Liver (tissue), 9 donors: ENCODE results near the gene SMIM1. TPM values are rescaled to one million over a fixed set of nuclear protein-coding genes. Genes with fewer than 3 reads are reported as not detected.

Experiments
- DNase-seq: peaks from one replicate; pipeline ENCODE4 v3.0.0-alpha.2; 2017; ENCODE audit warnings: low spot score
- H3K27ac ChIP-seq, 2 donors: one replicate each; pipeline ENCODE4 v1.7.0; 2013; ENCODE audit warnings: inconsistent platforms in 2 of 2, low read length in 2 of 2, control low read depth in 1 of 2, low read depth in 1 of 2, mild to moderate bottlenecking in 1 of 2
- H3K27me3 ChIP-seq, 4 donors: one replicate each; pipeline versions ENCODE4 v1.6.1 to v1.7.0; 2013; ENCODE audit warnings: low read length in 3 of 4, inconsistent platforms in 1 of 4, mild to moderate bottlenecking in 1 of 4, moderate library complexity in 1 of 4; ENCODE audit not compliant: control insufficient read depth in 4 of 4, insufficient read depth in 4 of 4
- H3K36me3 ChIP-seq, 4 donors: one replicate each; pipeline versions ENCODE4 v1.6.1 to v1.7.0; 2013; ENCODE audit warnings: low read length in 3 of 4, mild to moderate bottlenecking in 3 of 4, low read depth in 1 of 4, moderate library complexity in 1 of 4; ENCODE audit not compliant: control insufficient read depth in 4 of 4, insufficient read depth in 3 of 4
- H3K4me1 ChIP-seq, 4 donors: one replicate each; pipeline versions ENCODE4 v1.6.1 to v1.7.0; 2013; ENCODE audit warnings: low read length in 3 of 4, mild to moderate bottlenecking in 3 of 4, moderate library complexity in 1 of 4; ENCODE audit not compliant: control insufficient read depth in 4 of 4, insufficient read depth in 4 of 4
- H3K4me3 ChIP-seq, 3 donors: one replicate each; pipeline versions ENCODE4 v1.6.1 to v1.7.0; 2013; ENCODE audit warnings: low read length in 3 of 3, control low read depth in 1 of 3, low read depth in 1 of 3, mild to moderate bottlenecking in 1 of 3
- H3K9ac ChIP-seq, 2 donors: one replicate each; pipeline ENCODE4 v1.7.0; 2013; ENCODE audit warnings: low read length in 2 of 2, mild to moderate bottlenecking in 2 of 2, moderate library complexity in 2 of 2, control low read depth in 1 of 2, low read depth in 1 of 2
- H3K9me3 ChIP-seq, 4 donors: one replicate each; pipeline versions ENCODE4 v1.6.1 to v1.7.0; 2013; ENCODE audit warnings: low read length in 3 of 4; ENCODE audit not compliant: control insufficient read depth in 4 of 4
- EGR1 ChIP-seq, 2 donors: IDR thresholded peaks; 2 replicates each; pipeline ENCODE4 v1.6.1; 2016 to 2018; ENCODE audit warnings: antibody characterized with exemption in 2 of 2, low read depth in 2 of 2
- FOXA1 ChIP-seq: IDR thresholded peaks from 2 replicates; pipeline ENCODE4 v1.6.1; 2016; ENCODE audit warnings: antibody characterized with exemption
- FOXA2 ChIP-seq: IDR thresholded peaks from 2 replicates; pipeline ENCODE4 v1.6.1; 2016; ENCODE audit warnings: antibody characterized with exemption
- GABPA ChIP-seq, 2 donors: IDR thresholded peaks in 1 of 2; conservative IDR thresholded peaks in 1 of 2; 2 replicates each; pipeline ENCODE4 v1.6.1; 2016; ENCODE audit warnings: antibody characterized with exemption in 2 of 2, mild to moderate bottlenecking in 1 of 2, moderate library complexity in 1 of 2
- HNF4A ChIP-seq, 2 donors: conservative IDR thresholded peaks; 2 replicates each; pipeline ENCODE4 v1.6.1; 2016; ENCODE audit warnings: antibody characterized with exemption in 2 of 2, mild to moderate bottlenecking in 2 of 2
- HNF4G ChIP-seq: IDR thresholded peaks from 2 replicates; pipeline ENCODE4 v1.6.1; 2016; ENCODE audit warnings: antibody characterized with exemption
- JUND ChIP-seq, 2 donors: IDR thresholded peaks; 2 replicates each; pipeline ENCODE4 v1.6.1; 2016; ENCODE audit warnings: antibody characterized with exemption in 2 of 2
- NR2F2 ChIP-seq: IDR thresholded peaks from 2 replicates; pipeline ENCODE4 v1.6.1; 2016; ENCODE audit warnings: antibody characterized with exemption
- RAD21 ChIP-seq, 2 donors: IDR thresholded peaks; 2 replicates each; pipeline ENCODE4 v1.6.1; 2016; ENCODE audit warnings: antibody characterized with exemption in 2 of 2, mild to moderate bottlenecking in 2 of 2
- RXRA ChIP-seq, 2 donors: IDR thresholded peaks; 2 replicates each; pipeline ENCODE4 v1.6.1; 2017 to 2018; ENCODE audit warnings: antibody characterized with exemption in 2 of 2, mild to moderate bottlenecking in 1 of 2
- SP1 ChIP-seq: IDR thresholded peaks from 2 replicates; pipeline ENCODE4 v1.6.1; 2018; ENCODE audit warnings: antibody characterized with exemption, mild to moderate bottlenecking
- YY1 ChIP-seq: IDR thresholded peaks from 2 replicates; pipeline ENCODE4 v1.6.1; 2016; ENCODE audit warnings: antibody characterized with exemption, mild to moderate bottlenecking
- WGBS: extraction: QIAGEN DNeasy Blood & Tissue Kit; methylation state at CpG from one replicate; pipeline ENCODE4 v1.1.7; 2013; 5-methylcytosine and 5-hydroxymethylcytosine counted together
- polyA plus RNA-seq, 2 donors: library from polyadenylated mRNA; stranded (reverse) in 1 of 2; unstranded in 1 of 2; fragments of 200-250 nt in 1 of 2; fragments of >200 nt in 1 of 2; fragmentation: Nextera tagmentation in 1 of 2; extraction: Ambion mirVana in 1 of 2; gene quantifications; one replicate each; pipeline versions ENCODE4 v1.2.1 to v1.2.3, GENCODE V29; 2013 to 2015
- total RNA-seq, 2 donors: library from RNA; depleted of rRNA; stranded (reverse); fragments of >200 nt; gene quantifications; one replicate each; pipeline ENCODE4 v1.2.3, GENCODE V29; 2014
- TF ChIP-seq, protein P1 (sequence below): fragments of 150-350 bp; IDR thresholded peaks from 2 replicates; pipeline ENCODE4 v1.5.1; 2017; ENCODE audit warnings: improper control_type of control experiment, low read depth, low read length; ENCODE audit not compliant: missing input control
- TF ChIP-seq, protein P2 (sequence below): IDR thresholded peaks from 2 replicates; pipeline ENCODE4 v1.6.1; 2016; ENCODE audit warnings: antibody characterized with exemption, mild to moderate bottlenecking
- TF ChIP-seq, protein P3 (sequence below): IDR thresholded peaks from 2 replicates; pipeline ENCODE4 v1.6.1; 2016; ENCODE audit warnings: antibody characterized with exemption
- TF ChIP-seq, protein P4 (sequence below): IDR thresholded peaks from 2 replicates; pipeline ENCODE4 v1.6.1; 2016; ENCODE audit warnings: antibody characterized with exemption
- TF ChIP-seq, protein P5 (sequence below): IDR thresholded peaks from 2 replicates; pipeline ENCODE4 v1.6.1; 2016; ENCODE audit warnings: antibody characterized with exemption
- donor health status: healthy.
- donor health status: healthy.
- donor health status: healthy.
- donor health status: healthy.
- donor health status: healthy.

SMIM1 gene
- total and polyA plus RNA-seq, 4 donors: 1.8 to 82.9 (median 10.3) TPM

DNA sequence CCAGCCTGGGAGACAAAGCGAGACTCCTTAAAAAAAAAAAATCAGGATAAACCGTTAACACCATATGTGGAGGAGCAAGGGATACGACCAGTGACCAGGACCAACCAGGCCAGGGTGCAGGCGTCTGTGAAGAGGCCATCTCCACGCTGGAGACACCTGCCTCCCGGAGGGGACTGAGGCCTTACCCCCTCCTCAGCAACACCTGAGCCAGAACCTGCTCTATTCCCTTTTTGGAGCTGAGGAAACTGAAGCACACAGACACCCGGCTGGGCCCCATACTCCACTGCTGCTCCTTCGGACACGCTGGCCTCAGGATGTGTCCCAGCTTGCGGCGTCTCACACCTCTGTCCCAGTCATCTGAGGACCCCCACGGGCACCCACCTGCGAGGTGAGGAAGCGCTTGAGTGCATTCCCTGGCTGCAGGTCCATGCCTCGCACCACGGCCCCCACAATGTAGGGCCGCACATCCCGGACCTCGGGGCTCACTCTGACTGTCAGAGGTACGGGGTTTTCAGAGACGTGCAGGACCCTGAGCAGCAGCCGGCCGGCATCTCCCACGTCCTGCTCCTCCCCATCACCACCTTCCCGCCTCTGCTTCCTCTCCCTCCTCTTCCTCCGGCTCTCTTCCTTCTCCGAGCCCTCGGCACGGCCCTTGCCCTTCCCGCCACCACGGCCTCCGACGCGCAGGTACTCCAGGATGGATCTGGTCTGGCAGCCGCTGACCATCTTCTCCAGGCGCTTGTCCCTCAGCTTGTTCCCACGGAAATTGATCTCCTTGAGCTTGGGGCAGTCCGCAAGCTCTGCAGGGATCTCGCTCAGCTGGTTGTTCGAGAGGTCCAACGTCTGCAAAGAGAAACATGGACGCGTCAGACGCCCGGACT, 14.2 kb downstream of the SMIM1 start:
- TF ChIP-seq SP1: no peak
- TF ChIP-seq RXRA (IDR thresholded peaks at IDR 0.05): no peak
- TF ChIP-seq RAD21 (IDR thresholded peaks at IDR 0.05): no peak
- TF ChIP-seq NR2F2: no peak
- TF ChIP-seq, protein P1, sequence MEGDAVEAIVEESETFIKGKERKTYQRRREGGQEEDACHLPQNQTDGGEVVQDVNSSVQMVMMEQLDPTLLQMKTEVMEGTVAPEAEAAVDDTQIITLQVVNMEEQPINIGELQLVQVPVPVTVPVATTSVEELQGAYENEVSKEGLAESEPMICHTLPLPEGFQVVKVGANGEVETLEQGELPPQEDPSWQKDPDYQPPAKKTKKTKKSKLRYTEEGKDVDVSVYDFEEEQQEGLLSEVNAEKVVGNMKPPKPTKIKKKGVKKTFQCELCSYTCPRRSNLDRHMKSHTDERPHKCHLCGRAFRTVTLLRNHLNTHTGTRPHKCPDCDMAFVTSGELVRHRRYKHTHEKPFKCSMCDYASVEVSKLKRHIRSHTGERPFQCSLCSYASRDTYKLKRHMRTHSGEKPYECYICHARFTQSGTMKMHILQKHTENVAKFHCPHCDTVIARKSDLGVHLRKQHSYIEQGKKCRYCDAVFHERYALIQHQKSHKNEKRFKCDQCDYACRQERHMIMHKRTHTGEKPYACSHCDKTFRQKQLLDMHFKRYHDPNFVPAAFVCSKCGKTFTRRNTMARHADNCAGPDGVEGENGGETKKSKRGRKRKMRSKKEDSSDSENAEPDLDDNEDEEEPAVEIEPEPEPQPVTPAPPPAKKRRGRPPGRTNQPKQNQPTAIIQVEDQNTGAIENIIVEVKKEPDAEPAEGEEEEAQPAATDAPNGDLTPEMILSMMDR: no peak
- TF ChIP-seq FOXA1: no peak
- TF ChIP-seq EGR1 (IDR thresholded peaks at IDR 0.05; ENCODE audit: low read depth in 2 of 2): no peak
- TF ChIP-seq, protein P2, sequence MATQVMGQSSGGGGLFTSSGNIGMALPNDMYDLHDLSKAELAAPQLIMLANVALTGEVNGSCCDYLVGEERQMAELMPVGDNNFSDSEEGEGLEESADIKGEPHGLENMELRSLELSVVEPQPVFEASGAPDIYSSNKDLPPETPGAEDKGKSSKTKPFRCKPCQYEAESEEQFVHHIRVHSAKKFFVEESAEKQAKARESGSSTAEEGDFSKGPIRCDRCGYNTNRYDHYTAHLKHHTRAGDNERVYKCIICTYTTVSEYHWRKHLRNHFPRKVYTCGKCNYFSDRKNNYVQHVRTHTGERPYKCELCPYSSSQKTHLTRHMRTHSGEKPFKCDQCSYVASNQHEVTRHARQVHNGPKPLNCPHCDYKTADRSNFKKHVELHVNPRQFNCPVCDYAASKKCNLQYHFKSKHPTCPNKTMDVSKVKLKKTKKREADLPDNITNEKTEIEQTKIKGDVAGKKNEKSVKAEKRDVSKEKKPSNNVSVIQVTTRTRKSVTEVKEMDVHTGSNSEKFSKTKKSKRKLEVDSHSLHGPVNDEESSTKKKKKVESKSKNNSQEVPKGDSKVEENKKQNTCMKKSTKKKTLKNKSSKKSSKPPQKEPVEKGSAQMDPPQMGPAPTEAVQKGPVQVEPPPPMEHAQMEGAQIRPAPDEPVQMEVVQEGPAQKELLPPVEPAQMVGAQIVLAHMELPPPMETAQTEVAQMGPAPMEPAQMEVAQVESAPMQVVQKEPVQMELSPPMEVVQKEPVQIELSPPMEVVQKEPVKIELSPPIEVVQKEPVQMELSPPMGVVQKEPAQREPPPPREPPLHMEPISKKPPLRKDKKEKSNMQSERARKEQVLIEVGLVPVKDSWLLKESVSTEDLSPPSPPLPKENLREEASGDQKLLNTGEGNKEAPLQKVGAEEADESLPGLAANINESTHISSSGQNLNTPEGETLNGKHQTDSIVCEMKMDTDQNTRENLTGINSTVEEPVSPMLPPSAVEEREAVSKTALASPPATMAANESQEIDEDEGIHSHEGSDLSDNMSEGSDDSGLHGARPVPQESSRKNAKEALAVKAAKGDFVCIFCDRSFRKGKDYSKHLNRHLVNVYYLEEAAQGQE: no peak
- TF ChIP-seq YY1: no peak
- TF ChIP-seq, protein P3, sequence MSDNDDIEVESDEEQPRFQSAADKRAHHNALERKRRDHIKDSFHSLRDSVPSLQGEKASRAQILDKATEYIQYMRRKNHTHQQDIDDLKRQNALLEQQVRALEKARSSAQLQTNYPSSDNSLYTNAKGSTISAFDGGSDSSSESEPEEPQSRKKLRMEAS: no peak
- TF ChIP-seq, protein P4, sequence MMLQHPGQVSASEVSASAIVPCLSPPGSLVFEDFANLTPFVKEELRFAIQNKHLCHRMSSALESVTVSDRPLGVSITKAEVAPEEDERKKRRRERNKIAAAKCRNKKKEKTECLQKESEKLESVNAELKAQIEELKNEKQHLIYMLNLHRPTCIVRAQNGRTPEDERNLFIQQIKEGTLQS: no peak
- no peak for TF ChIP-seq FOXA2
- TF ChIP-seq JUND (IDR thresholded peaks at IDR 0.05): no peak
- no peak for TF ChIP-seq GABPA (IDR thresholded peaks at IDR 0.05 in 1 of 2, conservative IDR thresholded peaks at IDR 0.05 in 1 of 2)
- TF ChIP-seq, protein P5, sequence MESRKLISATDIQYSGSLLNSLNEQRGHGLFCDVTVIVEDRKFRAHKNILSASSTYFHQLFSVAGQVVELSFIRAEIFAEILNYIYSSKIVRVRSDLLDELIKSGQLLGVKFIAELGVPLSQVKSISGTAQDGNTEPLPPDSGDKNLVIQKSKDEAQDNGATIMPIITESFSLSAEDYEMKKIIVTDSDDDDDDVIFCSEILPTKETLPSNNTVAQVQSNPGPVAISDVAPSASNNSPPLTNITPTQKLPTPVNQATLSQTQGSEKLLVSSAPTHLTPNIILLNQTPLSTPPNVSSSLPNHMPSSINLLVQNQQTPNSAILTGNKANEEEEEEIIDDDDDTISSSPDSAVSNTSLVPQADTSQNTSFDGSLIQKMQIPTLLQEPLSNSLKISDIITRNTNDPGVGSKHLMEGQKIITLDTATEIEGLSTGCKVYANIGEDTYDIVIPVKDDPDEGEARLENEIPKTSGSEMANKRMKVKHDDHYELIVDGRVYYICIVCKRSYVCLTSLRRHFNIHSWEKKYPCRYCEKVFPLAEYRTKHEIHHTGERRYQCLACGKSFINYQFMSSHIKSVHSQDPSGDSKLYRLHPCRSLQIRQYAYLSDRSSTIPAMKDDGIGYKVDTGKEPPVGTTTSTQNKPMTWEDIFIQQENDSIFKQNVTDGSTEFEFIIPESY: no peak
- no peak for TF ChIP-seq HNF4A (conservative IDR thresholded peaks at IDR 0.05)
- no peak for TF ChIP-seq HNF4G
- H3K36me3 ChIP-seq: peaks cover 15 to 49% (median 18%) of the 10 kb centered on the region in 4 donors
- H3K27me3 ChIP-seq: no peaks in the 10 kb centered on the region
- peaks cover 0 to 25% (median 10%) of the 10 kb centered on the region in 4 donors for H3K4me1 ChIP-seq
- no peak overlapping the region for H3K9ac ChIP-seq
- 93% methylated on average over 45 of the region's 45 CpGs for WGBS
- H3K27ac ChIP-seq: no peak overlapping the region
- no peak for DNase-seq
- H3K9me3 ChIP-seq: no peaks in the 10 kb centered on the region
- H3K4me3 ChIP-seq: no peak overlapping the region
